ENCODE measurements around the gene LARP1.

The LARP1 gene

DNA sequence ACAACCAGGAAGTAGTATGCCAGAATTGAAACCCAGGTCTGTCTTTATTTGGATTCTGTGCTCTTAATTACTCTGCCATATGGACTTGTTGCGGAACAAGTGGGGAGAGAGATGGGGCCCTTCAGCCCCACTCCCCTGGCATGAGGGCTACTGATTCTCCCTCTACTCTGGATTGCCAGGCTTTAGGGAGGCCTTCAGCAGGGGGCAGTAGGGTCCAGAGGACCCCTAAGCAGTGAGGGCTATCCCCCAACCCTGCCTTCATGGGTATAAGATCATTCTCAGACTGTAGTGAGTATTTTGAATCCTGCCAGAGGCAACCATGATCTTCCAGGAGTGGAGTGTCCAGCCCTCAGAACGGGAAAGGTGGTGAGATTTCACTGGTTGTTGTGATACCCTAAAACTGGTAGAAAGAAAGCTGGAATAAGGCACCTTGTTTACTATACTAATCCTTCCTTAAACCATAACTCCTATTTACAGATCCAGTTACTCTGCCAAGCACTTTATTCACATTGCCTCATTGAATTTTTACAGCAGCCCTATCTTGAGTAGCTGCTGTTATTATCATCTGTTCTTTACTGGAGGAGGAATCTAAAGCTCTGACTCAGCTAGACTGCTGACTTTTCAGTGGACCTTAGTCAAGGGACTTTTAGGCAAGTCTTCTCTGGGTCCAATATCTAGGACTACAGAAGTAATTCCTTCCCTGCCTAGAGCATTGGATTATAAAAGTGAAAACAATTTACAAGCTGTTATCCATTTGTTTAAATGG lies 31.3 kb upstream of the LARP1 start:
- H4K20me1 ChIP-seq (ENCODE audit: control insufficient read depth, insufficient read depth, low read depth, low read length) = no peaks in the 10 kb centered on the region
- no peaks in the 10 kb centered on the region for H3F3A ChIP-seq (ENCODE audit: control insufficient read depth, insufficient read depth)
- H3K79me2 ChIP-seq (ENCODE audit: control insufficient read depth, low read length) = no peaks in the 10 kb centered on the region
- no peaks in the 10 kb centered on the region for H3K36me3 ChIP-seq (ENCODE audit: control insufficient read depth, low read length)
- no peak overlapping the region for H3K4me3 ChIP-seq (ENCODE audit: low read length)
- peaks cover 3% of the 10 kb centered on the region for H3K27me3 ChIP-seq (ENCODE audit: control insufficient read depth, low read length)
- H3K4me2 ChIP-seq (ENCODE audit: low read length) = no peak overlapping the region
- H3K9me3 ChIP-seq (ENCODE audit: control insufficient read depth, insufficient read depth, low read length) = no peaks in the 10 kb centered on the region
- TF ChIP-seq, protein P1, sequence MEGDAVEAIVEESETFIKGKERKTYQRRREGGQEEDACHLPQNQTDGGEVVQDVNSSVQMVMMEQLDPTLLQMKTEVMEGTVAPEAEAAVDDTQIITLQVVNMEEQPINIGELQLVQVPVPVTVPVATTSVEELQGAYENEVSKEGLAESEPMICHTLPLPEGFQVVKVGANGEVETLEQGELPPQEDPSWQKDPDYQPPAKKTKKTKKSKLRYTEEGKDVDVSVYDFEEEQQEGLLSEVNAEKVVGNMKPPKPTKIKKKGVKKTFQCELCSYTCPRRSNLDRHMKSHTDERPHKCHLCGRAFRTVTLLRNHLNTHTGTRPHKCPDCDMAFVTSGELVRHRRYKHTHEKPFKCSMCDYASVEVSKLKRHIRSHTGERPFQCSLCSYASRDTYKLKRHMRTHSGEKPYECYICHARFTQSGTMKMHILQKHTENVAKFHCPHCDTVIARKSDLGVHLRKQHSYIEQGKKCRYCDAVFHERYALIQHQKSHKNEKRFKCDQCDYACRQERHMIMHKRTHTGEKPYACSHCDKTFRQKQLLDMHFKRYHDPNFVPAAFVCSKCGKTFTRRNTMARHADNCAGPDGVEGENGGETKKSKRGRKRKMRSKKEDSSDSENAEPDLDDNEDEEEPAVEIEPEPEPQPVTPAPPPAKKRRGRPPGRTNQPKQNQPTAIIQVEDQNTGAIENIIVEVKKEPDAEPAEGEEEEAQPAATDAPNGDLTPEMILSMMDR (IDR thresholded peaks at IDR 0.05; ENCODE audit: low read depth, low read length, poor library complexity, severe bottlenecking) = no peak
- TF ChIP-seq EZH2phosphoT487 (IDR thresholded peaks at IDR 0.05; ENCODE audit: borderline replicate concordance, low read length) = no peak
- no peaks in the 10 kb centered on the region for H3K9me2 ChIP-seq (replicated peaks; ENCODE audit: control insufficient read depth, low read length)
- no peaks in the 10 kb centered on the region for H3K4me1 ChIP-seq (ENCODE audit: control insufficient read depth, low read length)
- H3K27ac ChIP-seq (ENCODE audit: low read depth, low read length) = no peak overlapping the region

GRCh38 chr5:154727361-154727760 lies 27.8 kb upstream of the LARP1 start:
- Histone ChIP-seq H3K36me3 (ENCODE audit: control insufficient read depth, low read length) (no peaks in the 10 kb centered on the region), H4K20me1 (ENCODE audit: control insufficient read depth, insufficient read depth, low read depth, low read length) (no peaks in the 10 kb centered on the region), H3K27me3 (ENCODE audit: control insufficient read depth, low read length) (peaks cover 6% of the 10 kb centered on the region), H3K4me2 (ENCODE audit: low read length) (no peak overlapping the region), H3K9me3 (ENCODE audit: control insufficient read depth, insufficient read depth, low read length) (no peaks in the 10 kb centered on the region), H3K9me2 (replicated peaks; ENCODE audit: control insufficient read depth, low read length) (no peaks in the 10 kb centered on the region), H3K4me3 (ENCODE audit: low read length) (no peak overlapping the region), H3F3A (ENCODE audit: control insufficient read depth, insufficient read depth) (no peaks in the 10 kb centered on the region), H3K4me1 (ENCODE audit: control insufficient read depth, low read length) (no peaks in the 10 kb centered on the region), H3K79me2 (ENCODE audit: control insufficient read depth, low read length) (no peaks in the 10 kb centered on the region), H3K27ac (ENCODE audit: low read depth, low read length) (no peak overlapping the region)
- TF ChIP-seq, protein P1 (IDR thresholded peaks at IDR 0.05; ENCODE audit: low read depth, low read length, poor library complexity, severe bottlenecking) = no peak
- TF ChIP-seq EZH2phosphoT487 (IDR thresholded peaks at IDR 0.05; ENCODE audit: borderline replicate concordance, low read length) = no peak

- Histone ChIP-seq H3K4me1 (ENCODE audit: control insufficient read depth, low read length) (no peaks in the 10 kb centered on the region), H3K4me2 (ENCODE audit: low read length) (no peak overlapping the region), H3K79me2 (ENCODE audit: control insufficient read depth, low read length) (no peaks in the 10 kb centered on the region), H3K27me3 (ENCODE audit: control insufficient read depth, low read length) (peaks cover 6% of the 10 kb centered on the region), H3F3A (ENCODE audit: control insufficient read depth, insufficient read depth) (no peaks in the 10 kb centered on the region), H3K9me2 (replicated peaks; ENCODE audit: control insufficient read depth, low read length) (no peaks in the 10 kb centered on the region), H4K20me1 (ENCODE audit: control insufficient read depth, insufficient read depth, low read depth, low read length) (no peaks in the 10 kb centered on the region), H3K36me3 (ENCODE audit: control insufficient read depth, low read length) (no peaks in the 10 kb centered on the region), H3K4me3 (ENCODE audit: low read length) (no peak overlapping the region), H3K27ac (ENCODE audit: low read depth, low read length) (no peak overlapping the region), H3K9me3 (ENCODE audit: control insufficient read depth, insufficient read depth, low read length) (no peaks in the 10 kb centered on the region)
- no peak for TF ChIP-seq EZH2phosphoT487 (IDR thresholded peaks at IDR 0.05; ENCODE audit: borderline replicate concordance, low read length)
- TF ChIP-seq, protein P1 (IDR thresholded peaks at IDR 0.05; ENCODE audit: low read depth, low read length, poor library complexity, severe bottlenecking) = no peak
Measured at GRCh38 chr5:154728939-154729588, 26.1 kb upstream of the LARP1 start.
